OCI-LY1 (cell line): Measurements from ENCODE around the gene ENO4.

Experiments used
- H2AFZ ChIP-seq: fragments of 200-600 bp; sonication (generic), shearing (Covaris generic); 2 replicates; pipeline ENCODE4 v1.6.0; 2014; ENCODE audit warnings: antibody characterized with exemption, mild to moderate bottlenecking, low read length
- H3F3A ChIP-seq: fragments of 200-600 bp; sonication (generic), shearing (Covaris generic); 2 replicates; pipeline ENCODE4 v1.6.0; 2014; ENCODE audit warnings: mild to moderate bottlenecking, antibody characterized with exemption, low read length, moderate library complexity; ENCODE audit not compliant: insufficient read depth
- H3K27ac ChIP-seq: fragments of 200-600 bp; sonication (generic); 2 replicates; pipeline ENCODE4 v1.5.1; 2014; ENCODE audit warnings: low read length, mixed run types, mild to moderate bottlenecking, low read depth; ENCODE audit not compliant: poor library complexity, severe bottlenecking
- H3K27me3 ChIP-seq: fragments of 200-600 bp; sonication (generic); 2 replicates; pipeline ENCODE4 v1.6.0; 2014; ENCODE audit warnings: antibody characterized with exemption, mild to moderate bottlenecking, low read length, moderate library complexity; ENCODE audit not compliant: insufficient read depth
- H3K36me3 ChIP-seq: fragments of 200-600 bp; sonication (generic); 2 replicates; pipeline ENCODE4 v1.6.1; 2014; ENCODE audit warnings: mild to moderate bottlenecking, antibody characterized with exemption, low read length, moderate library complexity, mixed read lengths; ENCODE audit not compliant: insufficient read depth
- H3K4me1 ChIP-seq: fragments of 200-600 bp; sonication (generic); 2 replicates; pipeline ENCODE4 v1.5.1; 2014; ENCODE audit warnings: mild to moderate bottlenecking, low read length, moderate library complexity; ENCODE audit not compliant: insufficient read depth, severe bottlenecking
- H3K4me2 ChIP-seq: fragments of 200-600 bp; sonication (generic), shearing (Covaris generic); 2 replicates; pipeline ENCODE4 v1.6.1; 2014; ENCODE audit warnings: low read length
- H3K4me3 ChIP-seq: fragments of 200-600 bp; sonication (generic); 2 replicates; pipeline ENCODE4 v1.5.1; 2014; ENCODE audit warnings: low read length, low read depth, mild to moderate bottlenecking, mixed read lengths; ENCODE audit not compliant: poor library complexity, severe bottlenecking
- H3K79me2 ChIP-seq: fragments of 200-600 bp; shearing (Covaris generic); 2 replicates; pipeline ENCODE4 v1.6.1; 2016; ENCODE audit warnings: mixed run types, low read length, mixed read lengths; ENCODE audit not compliant: insufficient read depth
- H3K9ac ChIP-seq: fragments of 200-600 bp; sonication (generic), shearing (Covaris generic); 2 replicates; pipeline ENCODE4 v1.6.1; 2014; ENCODE audit warnings: mild to moderate bottlenecking, low read length, mixed read lengths
- H3K9me2 ChIP-seq: fragments of 200-600 bp; sonication (generic), shearing (Covaris generic); 2 replicates; pipeline ENCODE4 v1.6.1; 2014; ENCODE audit warnings: low read depth, mild to moderate bottlenecking, low read length, mixed read lengths
- H3K9me3 ChIP-seq: fragments of 200-600 bp; shearing (Covaris generic); 2 replicates; pipeline ENCODE4 v1.6.1; 2014; ENCODE audit warnings: low read length, mixed read lengths
- H4K20me1 ChIP-seq: fragments of 200-600 bp; sonication (generic), shearing (Covaris generic); 2 replicates; pipeline ENCODE4 v1.6.0; 2016; ENCODE audit warnings: mild to moderate bottlenecking, low read length; ENCODE audit not compliant: insufficient read depth
- CTCF ChIP-seq: fragments of 200-600 bp; sonication (generic), shearing (Covaris generic); IDR thresholded peaks from 2 replicates; pipeline ENCODE4 v1.5.1; 2017; ENCODE audit warnings: mild to moderate bottlenecking, antibody characterized with exemption, low read length, moderate library complexity, mixed read lengths
- EZH2 ChIP-seq: fragments of 200-600 bp; sonication (generic), shearing (Covaris generic); IDR thresholded peaks from 2 replicates; pipeline ENCODE4 v1.8.0; 2017; ENCODE audit warnings: borderline replicate concordance, mixed run types, mild to moderate bottlenecking, antibody characterized with exemption, low read length, moderate library complexity, mixed read lengths

ENO4 gene

DNA sequence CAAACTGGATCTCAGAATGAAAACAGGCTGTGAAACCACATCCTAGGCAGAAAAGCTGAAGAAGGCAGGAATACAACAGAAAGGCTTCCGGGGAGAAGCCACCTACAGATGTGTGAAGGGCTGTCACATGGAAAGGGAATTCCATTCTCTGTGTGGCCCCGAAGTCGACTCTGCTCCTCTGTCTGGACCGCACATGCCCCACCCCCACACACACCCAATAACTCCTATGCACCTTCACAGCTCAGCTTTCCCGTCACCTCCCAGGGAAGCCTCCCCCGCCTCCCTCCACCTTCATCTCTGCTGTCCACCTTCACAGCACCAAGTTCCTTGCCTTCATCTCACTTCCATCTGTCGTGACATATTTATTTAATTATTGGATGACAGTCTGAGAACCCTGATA lies 23.4 kb upstream of the ENO4 start:
- H3F3A ChIP-seq, result no peaks in the 10 kb centered on the region
- H2AFZ ChIP-seq, result no peak overlapping the region
- H3K4me3 ChIP-seq, result no peak overlapping the region
- no peak overlapping the region for H3K27ac ChIP-seq
- no peak for TF ChIP-seq CTCF
- no peak for TF ChIP-seq EZH2
- H3K4me1 ChIP-seq, result no peaks in the 10 kb centered on the region
- H3K9ac ChIP-seq, result no peak overlapping the region
- peaks cover 37% of the 10 kb centered on the region for H3K36me3 ChIP-seq
- H4K20me1 ChIP-seq, result no peaks in the 10 kb centered on the region
- no peaks in the 10 kb centered on the region for H3K9me2 ChIP-seq
- no peaks in the 10 kb centered on the region for H3K9me3 ChIP-seq
- no peaks in the 10 kb centered on the region for H3K79me2 ChIP-seq
- H3K4me2 ChIP-seq, result no peak overlapping the region
- H3K27me3 ChIP-seq, result no peaks in the 10 kb centered on the region

DNA sequence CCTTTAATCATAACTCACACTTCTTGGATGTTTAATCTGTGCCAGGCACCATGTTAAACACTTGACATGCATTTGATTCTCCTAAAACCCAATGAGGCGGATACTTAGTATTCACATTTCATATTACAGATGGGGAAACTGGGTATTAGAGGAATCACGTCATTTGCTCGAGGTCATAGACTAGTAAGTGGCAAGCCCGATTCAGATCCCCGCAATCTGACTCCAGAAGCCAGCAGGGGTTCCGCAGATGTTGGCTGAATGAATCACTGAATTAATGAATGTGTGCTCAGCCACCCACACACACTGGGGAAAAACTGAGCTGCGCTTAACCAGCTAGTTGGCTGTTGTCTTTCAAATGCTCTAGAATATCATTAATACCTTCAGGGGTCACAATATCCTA lies 22.5 kb upstream of the ENO4 start:
- no peak overlapping the region for H3K9ac ChIP-seq
- no peak overlapping the region for H3K27ac ChIP-seq
- H3K4me1 ChIP-seq, result no peaks in the 10 kb centered on the region
- peaks cover 43% of the 10 kb centered on the region for H3K36me3 ChIP-seq
- no peaks in the 10 kb centered on the region for H3K9me2 ChIP-seq
- no peaks in the 10 kb centered on the region for H3F3A ChIP-seq
- no peak overlapping the region for H3K4me3 ChIP-seq
- TF ChIP-seq CTCF (no peak), EZH2 (no peak)
- H3K27me3 ChIP-seq, result no peaks in the 10 kb centered on the region
- no peak overlapping the region for H2AFZ ChIP-seq
- H3K4me2 ChIP-seq, result no peak overlapping the region
- no peaks in the 10 kb centered on the region for H4K20me1 ChIP-seq
- no peaks in the 10 kb centered on the region for H3K79me2 ChIP-seq
- no peaks in the 10 kb centered on the region for H3K9me3 ChIP-seq

GRCh38 chr10:116827214-116827671 lies 22.1 kb upstream of the ENO4 start:
- Histone ChIP-seq H3K9me2 (no peaks in the 10 kb centered on the region), H3K27ac (no peak overlapping the region), H3F3A (no peaks in the 10 kb centered on the region), H3K4me3 (no peak overlapping the region), H3K79me2 (no peaks in the 10 kb centered on the region), H3K36me3 (peaks cover 43% of the 10 kb centered on the region), H3K9ac (no peak overlapping the region), H3K9me3 (no peaks in the 10 kb centered on the region), H4K20me1 (no peaks in the 10 kb centered on the region), H3K4me1 (no peaks in the 10 kb centered on the region), H3K4me2 (no peak overlapping the region), H3K27me3 (no peaks in the 10 kb centered on the region), H2AFZ (no peak overlapping the region)
- TF ChIP-seq CTCF, result no peak
- TF ChIP-seq EZH2, result no peak
